HepG2 (cell line): ENCODE measurements around the gene SGPP1. TPM values are rescaled to one million over a fixed set of nuclear protein-coding genes. Genes with fewer than 3 reads are reported as not detected.
A peak's percentile ranks its signal among the peaks of the same experiment; 100 is the strongest.

Experiments
- BORCS8-MEF2B ChIP-seq: sonication (generic); formaldehyde crosslinking; IDR thresholded peaks from 2 replicates; pipeline ENCODE4 v1.8.0; 2022; ENCODE audit warnings: mild to moderate bottlenecking, missing genetic modification reagents
- CCDC6 ChIP-seq: sonication (generic); formaldehyde crosslinking; IDR thresholded peaks from 2 replicates; pipeline ENCODE4 v1.8.1; 2022; ENCODE audit warnings: mild to moderate bottlenecking, missing genetic modification reagents, moderate library complexity
- CEBPG ChIP-seq: IDR thresholded peaks from 2 replicates; pipeline ENCODE4 v1.6.1; 2016
- CHD4 ChIP-seq: fragments of 200-600 bp; sonication (generic); IDR thresholded peaks from 2 replicates; pipeline ENCODE4 v1.7.0; 2017; ENCODE audit warnings: mild to moderate bottlenecking, low read length, borderline replicate concordance
- DPF2 ChIP-seq: sonication (generic); formaldehyde crosslinking; IDR thresholded peaks from 2 replicates; pipeline ENCODE4 v1.4.0; 2020; ENCODE audit warnings: mild to moderate bottlenecking, low read depth, missing genetic modification reagents, borderline replicate concordance
- FOXP1 ChIP-seq, 2 experiments: fragments of 450-650 bp in 1 of 2; IDR thresholded peaks; 2 replicates each; pipeline ENCODE4 v1.6.1; 2017 to 2018; ENCODE audit warnings: antibody characterized with exemption in 1 of 2
- GATAD1 ChIP-seq: IDR thresholded peaks from 2 replicates; pipeline ENCODE4 v1.6.1; 2016; ENCODE audit warnings: missing genetic modification reagents, missing compliant biosample characterization
- HCFC1 ChIP-seq: fragments of 150-350 bp; IDR thresholded peaks from 2 replicates; pipeline ENCODE4 v1.6.1; 2014; ENCODE audit warnings: low read depth, low read length
- ISL2 ChIP-seq: sonication (generic); formaldehyde crosslinking; IDR thresholded peaks from 2 replicates; pipeline ENCODE4 v1.5.0; 2020; ENCODE audit warnings: missing genetic modification reagents
- KAT2B ChIP-seq: fragments of 150-350 bp; IDR thresholded peaks from 2 replicates; pipeline ENCODE4 v1.6.1; 2014; ENCODE audit warnings: low read depth, low read length, borderline replicate concordance
- MEIS1 ChIP-seq: sonication (generic); formaldehyde crosslinking; IDR thresholded peaks from 2 replicates; pipeline ENCODE4 v1.9.0; 2021; ENCODE audit warnings: mild to moderate bottlenecking, missing genetic modification reagents, moderate library complexity, borderline replicate concordance
- NCOA2 ChIP-seq: sonication (generic); formaldehyde crosslinking; IDR thresholded peaks from 2 replicates; pipeline ENCODE4 v1.8.0; 2022; ENCODE audit warnings: inconsistent platforms
- SIN3A ChIP-seq: IDR thresholded peaks from 2 replicates; pipeline ENCODE4 v1.6.1; 2011; ENCODE audit warnings: low read depth, mild to moderate bottlenecking, control low read depth, low read length, borderline replicate concordance
- TAF1 ChIP-seq: sonication (generic); formaldehyde crosslinking; IDR thresholded peaks from 2 replicates; pipeline ENCODE4 v1.4.0; 2020; ENCODE audit warnings: missing genetic modification reagents
- TBX3 ChIP-seq: fragments of 450-650 bp; IDR thresholded peaks from 2 replicates; pipeline ENCODE4 v1.6.1; 2017; ENCODE audit warnings: antibody characterized with exemption, mild to moderate bottlenecking, inconsistent platforms, borderline replicate concordance
- THAP11 ChIP-seq: IDR thresholded peaks from 2 replicates; pipeline ENCODE4 v1.6.1; 2016; ENCODE audit warnings: missing biosample characterization, missing genetic modification reagents
- ZNF225 ChIP-seq: sonication (generic); formaldehyde crosslinking; IDR thresholded peaks from 2 replicates; pipeline ENCODE4 v1.4.0; 2020; ENCODE audit warnings: mild to moderate bottlenecking, missing genetic modification reagents
- ZNF264 ChIP-seq: sonication (generic); formaldehyde crosslinking; IDR thresholded peaks from 2 replicates; pipeline ENCODE4 v1.4.0; 2020; ENCODE audit warnings: missing genetic modification reagents
- ZNF547 ChIP-seq: sonication (generic); formaldehyde crosslinking; IDR thresholded peaks from 2 replicates; pipeline ENCODE4 v1.5.1; 2020; ENCODE audit warnings: mild to moderate bottlenecking, missing genetic modification reagents
- ZNF703 ChIP-seq: sonication (generic); formaldehyde crosslinking; IDR thresholded peaks from 2 replicates; pipeline ENCODE4 v1.5.1; 2020; ENCODE audit warnings: missing genetic modification reagents, mild to moderate bottlenecking, moderate library complexity, borderline replicate concordance
- polyA plus RNA-seq, 8 experiments: library from polyadenylated mRNA; depleted of rRNA in 3 of 8; stranded (reverse) in 7 of 8; unstranded in 1 of 8; fragments of >200 nt; fragmentation: Illumina TruSeq in 4 of 8; extraction: Trizol in 4 of 8; gene quantifications; 2 replicates each; pipeline versions ENCODE4 v1.2.1 to v1.2.3, GENCODE V29; 2011 to 2016; ENCODE audit warnings: low read depth in 4 of 8, missing spikeins in 1 of 8, mixed read lengths in 1 of 8; ENCODE audit not compliant: insufficient read depth in 1 of 8
- total RNA-seq, 5 experiments: library from RNA; depleted of rRNA; stranded (reverse); fragments of >200 nt; fragmentation: Illumina TruSeq; extraction: Trizol; gene quantifications; 2 replicates each; pipeline ENCODE4 v1.2.3, GENCODE V29; 2016; ENCODE audit warnings: low read depth in 1 of 5
- TF ChIP-seq, protein P1 (sequence below): sonication (generic); formaldehyde crosslinking; IDR thresholded peaks from 2 replicates; pipeline ENCODE4 v1.4.0; 2020; ENCODE audit warnings: low read depth, missing genetic modification reagents
- TF ChIP-seq, protein P2 (sequence below): sonication (generic); formaldehyde crosslinking; IDR thresholded peaks from 2 replicates; pipeline ENCODE4 v1.4.0; 2020; ENCODE audit warnings: mild to moderate bottlenecking, missing genetic modification reagents
- TF ChIP-seq, protein P3 (sequence below): sonication (generic); formaldehyde crosslinking; IDR thresholded peaks from 2 replicates; pipeline ENCODE4 v1.4.0; 2020; ENCODE audit warnings: missing genetic modification reagents, borderline replicate concordance
- TF ChIP-seq, protein P4 (sequence below): sonication (generic); IDR thresholded peaks from 2 replicates; pipeline ENCODE4 v1.6.1; 2016; ENCODE audit warnings: low read depth, borderline replicate concordance

SGPP1 gene
- total and polyA plus RNA-seq, 2 of the 13 experiments (the other 11 are each of a cell fraction or from before 2014, with no cell fraction given) = 6.4 to 6.8 TPM

DNA sequence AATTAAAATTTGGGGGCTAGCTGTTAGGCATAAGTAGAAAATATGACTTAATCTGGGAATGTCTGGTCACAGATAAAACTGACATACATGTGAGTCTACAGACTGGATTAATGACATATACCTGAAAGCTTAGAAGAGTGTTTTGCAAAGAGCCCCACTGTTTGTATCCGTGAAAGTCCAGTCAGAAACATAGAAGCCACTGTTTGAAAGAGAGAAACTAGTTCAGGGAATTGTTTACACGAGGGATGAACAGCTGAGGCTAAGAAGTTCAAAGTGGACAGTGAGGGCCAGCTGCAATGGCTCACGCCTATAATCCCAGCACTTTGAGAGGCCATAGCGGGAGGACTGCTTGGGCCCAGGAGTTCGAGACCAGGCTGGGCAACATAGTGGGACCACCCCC is 36.2 kb upstream of the SGPP1 start (continued):
- 0 out of 2 replicates have a peak, but pooled peaks have one; percentile 48 for TF ChIP-seq FOXP1 (IDR thresholded peaks at IDR 0.05)
- TF ChIP-seq FOXP1 (CRISPR knock-in tag; IDR thresholded peaks at IDR 0.05) = peak; percentile 71
- TF ChIP-seq MEIS1 (CRISPR knock-in tag) = no peak
- TF ChIP-seq, protein P1, sequence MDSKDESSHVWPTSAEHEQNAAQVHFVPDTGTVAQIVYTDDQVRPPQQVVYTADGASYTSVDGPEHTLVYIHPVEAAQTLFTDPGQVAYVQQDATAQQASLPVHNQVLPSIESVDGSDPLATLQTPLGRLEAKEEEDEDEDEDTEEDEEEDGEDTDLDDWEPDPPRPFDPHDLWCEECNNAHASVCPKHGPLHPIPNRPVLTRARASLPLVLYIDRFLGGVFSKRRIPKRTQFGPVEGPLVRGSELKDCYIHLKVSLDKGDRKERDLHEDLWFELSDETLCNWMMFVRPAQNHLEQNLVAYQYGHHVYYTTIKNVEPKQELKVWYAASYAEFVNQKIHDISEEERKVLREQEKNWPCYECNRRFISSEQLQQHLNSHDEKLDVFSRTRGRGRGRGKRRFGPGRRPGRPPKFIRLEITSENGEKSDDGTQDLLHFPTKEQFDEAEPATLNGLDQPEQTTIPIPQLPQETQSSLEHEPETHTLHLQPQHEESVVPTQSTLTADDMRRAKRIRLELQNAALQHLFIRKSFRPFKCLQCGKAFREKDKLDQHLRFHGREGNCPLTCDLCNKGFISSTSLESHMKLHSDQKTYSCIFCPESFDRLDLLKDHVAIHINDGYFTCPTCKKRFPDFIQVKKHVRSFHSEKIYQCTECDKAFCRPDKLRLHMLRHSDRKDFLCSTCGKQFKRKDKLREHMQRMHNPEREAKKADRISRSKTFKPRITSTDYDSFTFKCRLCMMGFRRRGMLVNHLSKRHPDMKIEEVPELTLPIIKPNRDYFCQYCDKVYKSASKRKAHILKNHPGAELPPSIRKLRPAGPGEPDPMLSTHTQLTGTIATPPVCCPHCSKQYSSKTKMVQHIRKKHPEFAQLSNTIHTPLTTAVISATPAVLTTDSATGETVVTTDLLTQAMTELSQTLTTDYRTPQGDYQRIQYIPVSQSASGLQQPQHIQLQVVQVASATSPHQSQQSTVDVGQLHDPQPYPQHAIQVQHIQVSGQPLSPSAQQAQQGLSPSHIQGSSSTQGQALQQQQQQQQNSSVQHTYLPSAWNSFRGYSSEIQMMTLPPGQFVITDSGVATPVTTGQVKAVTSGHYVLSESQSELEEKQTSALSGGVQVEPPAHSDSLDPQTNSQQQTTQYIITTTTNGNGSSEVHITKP (CRISPR knock-in tag) = no peak
- TF ChIP-seq KAT2B = no peak
- TF ChIP-seq CCDC6 (CRISPR knock-in tag) = 0 out of 2 replicates have a peak, but pooled peaks have one; percentile 34
- 0 out of 2 replicates have a peak, but pooled peaks have one; percentile 22 for TF ChIP-seq CEBPG (CRISPR knock-in tag)
- TF ChIP-seq ZNF703 (CRISPR knock-in tag) = no peak
- TF ChIP-seq ZNF225 (CRISPR knock-in tag) = no peak
- TF ChIP-seq ZNF264 (CRISPR knock-in tag) = no peak
- TF ChIP-seq TBX3 = peak; percentile 23; the same call in 1 of the 2 replicates
- TF ChIP-seq, protein P2, sequence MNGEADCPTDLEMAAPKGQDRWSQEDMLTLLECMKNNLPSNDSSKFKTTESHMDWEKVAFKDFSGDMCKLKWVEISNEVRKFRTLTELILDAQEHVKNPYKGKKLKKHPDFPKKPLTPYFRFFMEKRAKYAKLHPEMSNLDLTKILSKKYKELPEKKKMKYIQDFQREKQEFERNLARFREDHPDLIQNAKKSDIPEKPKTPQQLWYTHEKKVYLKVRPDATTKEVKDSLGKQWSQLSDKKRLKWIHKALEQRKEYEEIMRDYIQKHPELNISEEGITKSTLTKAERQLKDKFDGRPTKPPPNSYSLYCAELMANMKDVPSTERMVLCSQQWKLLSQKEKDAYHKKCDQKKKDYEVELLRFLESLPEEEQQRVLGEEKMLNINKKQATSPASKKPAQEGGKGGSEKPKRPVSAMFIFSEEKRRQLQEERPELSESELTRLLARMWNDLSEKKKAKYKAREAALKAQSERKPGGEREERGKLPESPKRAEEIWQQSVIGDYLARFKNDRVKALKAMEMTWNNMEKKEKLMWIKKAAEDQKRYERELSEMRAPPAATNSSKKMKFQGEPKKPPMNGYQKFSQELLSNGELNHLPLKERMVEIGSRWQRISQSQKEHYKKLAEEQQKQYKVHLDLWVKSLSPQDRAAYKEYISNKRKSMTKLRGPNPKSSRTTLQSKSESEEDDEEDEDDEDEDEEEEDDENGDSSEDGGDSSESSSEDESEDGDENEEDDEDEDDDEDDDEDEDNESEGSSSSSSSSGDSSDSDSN = no peak
- no peak for TF ChIP-seq TAF1 (CRISPR knock-in tag)
- TF ChIP-seq SIN3A = peak; percentile 54; the same call in 1 of the 2 replicates
- TF ChIP-seq ISL2 (CRISPR knock-in tag) = peak; percentile 81
- TF ChIP-seq BORCS8-MEF2B (CRISPR knock-in tag) = no peak
- TF ChIP-seq GATAD1 (CRISPR knock-in tag) = 0 out of 2 replicates have a peak, but pooled peaks have one; percentile 15
- no peak; the same call in 1 of the 2 replicates for TF ChIP-seq CHD4
- peak; percentile 45; the same call in 1 of the 2 replicates for TF ChIP-seq NCOA2
- TF ChIP-seq HCFC1 = no peak
- TF ChIP-seq, protein P3, sequence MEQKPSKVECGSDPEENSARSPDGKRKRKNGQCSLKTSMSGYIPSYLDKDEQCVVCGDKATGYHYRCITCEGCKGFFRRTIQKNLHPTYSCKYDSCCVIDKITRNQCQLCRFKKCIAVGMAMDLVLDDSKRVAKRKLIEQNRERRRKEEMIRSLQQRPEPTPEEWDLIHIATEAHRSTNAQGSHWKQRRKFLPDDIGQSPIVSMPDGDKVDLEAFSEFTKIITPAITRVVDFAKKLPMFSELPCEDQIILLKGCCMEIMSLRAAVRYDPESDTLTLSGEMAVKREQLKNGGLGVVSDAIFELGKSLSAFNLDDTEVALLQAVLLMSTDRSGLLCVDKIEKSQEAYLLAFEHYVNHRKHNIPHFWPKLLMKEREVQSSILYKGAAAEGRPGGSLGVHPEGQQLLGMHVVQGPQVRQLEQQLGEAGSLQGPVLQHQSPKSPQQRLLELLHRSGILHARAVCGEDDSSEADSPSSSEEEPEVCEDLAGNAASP = 0 out of 2 replicates have a peak, but pooled peaks have one; percentile 10
- peak; percentile 24 for TF ChIP-seq THAP11 (CRISPR knock-in tag)
- 0 out of 2 replicates have a peak, but pooled peaks have one; percentile 19 for TF ChIP-seq DPF2 (CRISPR knock-in tag)
- TF ChIP-seq, protein P4, sequence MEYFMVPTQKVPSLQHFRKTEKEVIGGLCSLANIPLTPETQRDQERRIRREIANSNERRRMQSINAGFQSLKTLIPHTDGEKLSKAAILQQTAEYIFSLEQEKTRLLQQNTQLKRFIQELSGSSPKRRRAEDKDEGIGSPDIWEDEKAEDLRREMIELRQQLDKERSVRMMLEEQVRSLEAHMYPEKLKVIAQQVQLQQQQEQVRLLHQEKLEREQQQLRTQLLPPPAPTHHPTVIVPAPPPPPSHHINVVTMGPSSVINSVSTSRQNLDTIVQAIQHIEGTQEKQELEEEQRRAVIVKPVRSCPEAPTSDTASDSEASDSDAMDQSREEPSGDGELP = peak; percentile 98
- no peak for TF ChIP-seq ZNF547
